ENCODE results near the gene STK38L. TPM values are rescaled to one million over a fixed set of nuclear protein-coding genes. Genes with fewer than 3 reads are reported as not detected.
A peak's percentile ranks its signal among the peaks of the same experiment; 100 is the strongest.

The STK38L gene
- total RNA-seq = 22.2 TPM
- long read RNA-seq, full-length matches to known transcripts = 25 of 40 reads
- long read RNA-seq, partial matches to known transcripts = 5 of 40 reads
- long read RNA-seq, other reads (novel, unspliced or antisense) = 10 of 40 reads

GRCh38 chr12:27243804-27244688 is at the start of gene STK38L:
TSS of gene STK38L (plus strand) at chr12:27244286. CDS start at chr12:27297721, 53,435 bp downstream.
- peak; percentile 99 for DNase-seq
- no peaks in the 10 kb centered on the region for H3K36me3 ChIP-seq
- peak within 1 kb of the TSS; percentile 91 for H3K4me3 ChIP-seq
- intact Hi-C loops (cut with DNase I) = no loop called here
- H3K27me3 ChIP-seq (ENCODE audit: low read depth) = no peaks in the 10 kb centered on the region
- peak; percentile 100 for ATAC-seq
- TF ChIP-seq CTCF (IDR thresholded peaks at IDR 0.05) = peak; percentile 16
- no peaks in the 10 kb centered on the region for H3K9me3 ChIP-seq
- H3K4me1 ChIP-seq = peaks cover 32% of the 10 kb centered on the region
- H3K27ac ChIP-seq = peak within 1 kb of the TSS; percentile 91

GRCh38 chr12:27194644-27195043 is 49.4 kb upstream of the STK38L start:
- ATAC-seq (no peak), DNase-seq (no peak)
- intact Hi-C loops (cut with DNase I) = no loop called here
- TF ChIP-seq CTCF (IDR thresholded peaks at IDR 0.05) = no peak
- H3K9me3 ChIP-seq = no peaks in the 10 kb centered on the region
- H3K27me3 ChIP-seq (ENCODE audit: low read depth) = no peaks in the 10 kb centered on the region
- peaks cover 10% of the 10 kb centered on the region for H3K4me1 ChIP-seq
- H3K4me3 ChIP-seq = no peak overlapping the region
- no peaks in the 10 kb centered on the region for H3K36me3 ChIP-seq
- no peak overlapping the region for H3K27ac ChIP-seq

GRCh38 chr12:27198036-27198435 is 46.0 kb upstream of the STK38L start:
- intact Hi-C loops (cut with DNase I) = no loop called here
- H3K9me3 ChIP-seq = no peaks in the 10 kb centered on the region
- TF ChIP-seq CTCF (IDR thresholded peaks at IDR 0.05) = no peak
- H3K36me3 ChIP-seq = no peaks in the 10 kb centered on the region
- H3K4me1 ChIP-seq = peaks cover 10% of the 10 kb centered on the region
- DNase-seq (no peak), ATAC-seq (peak in 1 of 2 donors; percentile 43)
- no peak overlapping the region for H3K27ac ChIP-seq
- H3K4me3 ChIP-seq = no peak overlapping the region
- no peaks in the 10 kb centered on the region for H3K27me3 ChIP-seq (ENCODE audit: low read depth)

GRCh38 chr12:27199638-27200300 is 44.3 kb upstream of the STK38L start:
- H3K4me1 ChIP-seq = no peaks in the 10 kb centered on the region
- no peaks in the 10 kb centered on the region for H3K9me3 ChIP-seq
- intact Hi-C loops (cut with DNase I) = no loop called here
- H3K36me3 ChIP-seq = no peaks in the 10 kb centered on the region
- DNase-seq (no peak), ATAC-seq (no peak)
- no peaks in the 10 kb centered on the region for H3K27me3 ChIP-seq (ENCODE audit: low read depth)
- TF ChIP-seq CTCF (IDR thresholded peaks at IDR 0.05) = no peak
- no peak overlapping the region for H3K4me3 ChIP-seq
- no peak overlapping the region for H3K27ac ChIP-seq

- intact Hi-C loops (cut with DNase I) = no loop called here
- no peak overlapping the region for H3K27ac ChIP-seq
These were observed 42.9 kb upstream of the STK38L start for GRCh38 chr12:27201169-27201568.

More at GRCh38 chr12:27201169-27201568, 42.9 kb upstream of the STK38L start:
- Histone ChIP-seq H3K36me3 (no peaks in the 10 kb centered on the region), H3K4me3 (no peak overlapping the region), H3K4me1 (no peaks in the 10 kb centered on the region), H3K9me3 (no peaks in the 10 kb centered on the region), H3K27me3 (ENCODE audit: low read depth) (no peaks in the 10 kb centered on the region)
- ATAC-seq (no peak), DNase-seq (no peak)
- no peak for TF ChIP-seq CTCF (IDR thresholded peaks at IDR 0.05)
